Bronchial epithelial cell (primary cell): ENCODE results near the gene LRRN2. TPM values are rescaled to one million over a fixed set of nuclear protein-coding genes. Genes with fewer than 3 reads are reported as not detected.
A peak's percentile ranks its signal among the peaks of the same experiment; 100 is the strongest.

Experiments used
- DNase-seq: peaks from one replicate; pipeline ENCODE4 v3.0.0-alpha.2; 2010; ENCODE audit warnings: low read depth
- FAIRE-seq: peaks from 2 replicates; lab custom pipeline; 2011; peaks lifted over from hg19 to GRCh38; lab: Jason Lieb, UNC
- H3K27me3 ChIP-seq: 2 replicates; pipeline ENCODE4 v1.5.1; 2011; ENCODE audit warnings: low read length; ENCODE audit not compliant: control insufficient read depth, insufficient read depth
- H3K36me3 ChIP-seq: 2 replicates; pipeline ENCODE4 v1.5.1; 2011; ENCODE audit warnings: low read length; ENCODE audit not compliant: control insufficient read depth, insufficient read depth
- H3K4me3 ChIP-seq: 2 replicates; pipeline ENCODE4 v1.5.1; 2011; ENCODE audit warnings: mild to moderate bottlenecking, low read depth, low read length, control low read depth
- CTCF ChIP-seq: IDR thresholded peaks from 2 replicates; pipeline ENCODE4 v1.5.1; 2011; ENCODE audit warnings: mild to moderate bottlenecking, moderate library complexity, low read length, control low read depth, inconsistent platforms; ENCODE audit not compliant: insufficient read depth, severe bottlenecking
- total RNA-seq: library from RNA; depleted of rRNA; stranded (reverse); fragments of >200 nt; gene quantifications from 2 replicates; pipeline ENCODE4 v1.2.1, GENCODE V29; 2014

The LRRN2 gene
- total RNA-seq, 1 donor from 2014 or later: not detected

- FAIRE-seq: no peak
- no peak for TF ChIP-seq CTCF
Observed at GRCh38 chr1:204705493-204705811, 19.9 kb upstream of the LRRN2 start.

GRCh38 chr1:204704794-204705492 lies 19.4 kb upstream of the LRRN2 start:
- DNase-seq: no peak
- no peak for TF ChIP-seq CTCF
- no peaks in the 10 kb centered on the region for H3K36me3 ChIP-seq
- no peak for FAIRE-seq
- no peak overlapping the region for H3K4me3 ChIP-seq
- peaks cover 3% of the 10 kb centered on the region for H3K27me3 ChIP-seq

More at GRCh38 chr1:204705493-204705811, 19.9 kb upstream of the LRRN2 start:
- no peaks in the 10 kb centered on the region for H3K36me3 ChIP-seq
- H3K27me3 ChIP-seq: peaks cover 3% of the 10 kb centered on the region
- no peak overlapping the region for H3K4me3 ChIP-seq
- DNase-seq: no peak

GRCh38 chr1:204703826-204704612 lies 18.5 kb upstream of the LRRN2 start:
- Histone ChIP-seq H3K36me3 (no peaks in the 10 kb centered on the region), H3K27me3 (peaks cover 3% of the 10 kb centered on the region), H3K4me3 (no peak overlapping the region)
- TF ChIP-seq CTCF: no peak
- peak; percentile 55 for FAIRE-seq
- DNase-seq: no peak

- DNase-seq: no peak
- no peaks in the 10 kb centered on the region for H3K36me3 ChIP-seq
- H3K4me3 ChIP-seq: no peak overlapping the region
- H3K27me3 ChIP-seq: peaks cover 3% of the 10 kb centered on the region
- TF ChIP-seq CTCF: no peak
- FAIRE-seq: no peak
Observed at GRCh38 chr1:204703268-204703664, 17.7 kb upstream of the LRRN2 start.

- no peak for TF ChIP-seq CTCF
- no peaks in the 10 kb centered on the region for H3K36me3 ChIP-seq
- peaks cover 3% of the 10 kb centered on the region for H3K27me3 ChIP-seq
- no peak overlapping the region for H3K4me3 ChIP-seq
- FAIRE-seq: no peak
- no peak for DNase-seq
Observed at GRCh38 chr1:204702552-204703267, 17.2 kb upstream of the LRRN2 start.
